ENCODE data around the gene TUT4.

The TUT4 gene

DNA sequence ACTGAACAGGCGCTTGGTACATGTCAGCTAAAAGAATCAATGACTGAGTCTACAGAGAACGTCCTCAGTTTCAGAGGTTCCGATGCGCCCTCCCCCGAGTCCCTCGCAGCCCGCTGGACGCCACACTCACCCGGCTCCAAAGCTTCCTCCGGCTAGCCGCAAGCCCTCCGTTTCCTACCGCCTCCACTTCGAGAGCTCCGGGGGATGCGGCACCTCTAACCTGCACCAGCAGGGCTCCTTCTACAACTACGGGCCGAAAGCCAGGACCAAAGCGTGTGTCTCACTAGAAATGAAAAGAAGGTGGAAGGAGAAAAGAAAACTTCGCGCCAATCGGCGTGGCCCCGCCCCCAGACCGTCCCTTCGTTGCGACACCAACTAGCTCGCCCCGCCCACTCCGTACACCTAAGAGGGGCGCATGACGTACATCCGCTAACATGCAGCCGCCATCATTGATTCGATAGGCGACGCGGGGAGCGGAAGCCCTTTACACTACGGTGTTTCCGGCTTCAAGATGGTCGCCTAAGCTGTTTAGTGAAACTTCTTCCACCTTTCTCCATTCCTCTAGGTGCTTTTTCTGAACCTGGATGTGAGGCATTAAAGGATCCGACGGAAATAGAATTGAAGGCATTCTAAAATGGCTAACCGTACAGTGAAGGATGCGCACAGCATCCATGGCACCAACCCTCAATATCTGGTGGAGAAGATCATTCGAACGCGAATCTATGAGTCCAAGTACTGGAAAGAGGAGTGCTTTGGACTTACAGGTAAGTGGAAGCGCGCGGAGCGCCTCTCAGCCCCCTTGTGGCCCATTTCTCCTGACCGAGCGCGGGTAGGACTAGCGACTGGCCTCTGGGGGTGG is 148.5 kb downstream of the TUT4 start, which contains the start of the genes ORC1 and PRPF38A:
Gene ORC1, minus strand, starts transcription at position 308 of the 859 bp plus-strand sequence. CDS start 2,200 bp downstream, outside the sequence.
Gene PRPF38A, plus strand, starts transcription at position 487 of the 859 bp plus-strand sequence. Its CDS starts 148 bp downstream, at position 635.
- DNase-seq (ENCODE audit: low read depth in 2 of 2), result peak; percentile 93 to 95

- DNase-seq (ENCODE audit: low read depth in 2 of 2), result peak; percentile 7 to 18
These were observed 149.3 kb downstream of the TUT4 start for GRCh38 chr1:52403566-52404115.

DNA sequence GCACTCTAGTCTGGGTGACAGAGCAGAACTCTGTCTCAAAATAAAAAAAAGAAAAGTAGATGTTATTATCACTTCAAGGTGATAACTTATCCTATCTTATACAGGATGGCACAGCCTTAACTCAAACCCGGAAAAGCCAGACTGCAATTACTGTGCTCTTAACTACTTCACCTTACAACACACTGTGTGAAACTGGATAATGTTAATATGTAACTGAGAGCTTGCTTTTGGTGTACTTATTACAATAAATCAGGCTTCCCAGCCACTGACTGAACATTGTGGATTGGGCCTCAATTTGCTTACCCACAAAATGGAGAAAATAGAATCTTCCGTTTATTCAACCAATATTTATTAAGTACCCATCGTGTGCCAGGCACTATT is 150.0 kb downstream of the TUT4 start:
- no peak for DNase-seq (ENCODE audit: low read depth in 2 of 2)

GRCh38 chr1:52400131-52400530 is 152.8 kb downstream of the TUT4 start:
- no peak for DNase-seq (ENCODE audit: low read depth in 2 of 2)

DNA sequence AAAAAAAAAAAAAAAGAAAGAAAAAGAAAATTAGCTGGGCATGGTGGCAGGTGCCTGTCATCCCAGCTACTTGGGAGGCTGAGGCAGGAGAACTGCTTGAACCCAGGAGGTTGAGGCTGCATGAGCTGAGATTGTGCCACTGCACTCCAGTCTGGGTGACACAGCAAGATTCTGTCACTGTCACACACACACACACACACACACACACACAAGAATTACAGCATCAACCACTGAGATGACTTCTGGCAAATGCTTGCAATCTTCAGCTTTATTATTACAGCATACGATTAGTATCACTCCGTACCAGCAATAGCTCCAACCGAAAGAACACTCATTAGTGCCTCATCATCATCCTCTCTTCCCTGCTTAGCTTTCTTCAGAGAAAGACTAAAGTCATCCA is 153.3 kb downstream of the TUT4 start:
- no peak for DNase-seq (ENCODE audit: low read depth in 2 of 2)

GRCh38 chr1:52393174-52393573 is 159.7 kb downstream of the TUT4 start:
- no peak for DNase-seq (ENCODE audit: low read depth in 2 of 2)

DNA sequence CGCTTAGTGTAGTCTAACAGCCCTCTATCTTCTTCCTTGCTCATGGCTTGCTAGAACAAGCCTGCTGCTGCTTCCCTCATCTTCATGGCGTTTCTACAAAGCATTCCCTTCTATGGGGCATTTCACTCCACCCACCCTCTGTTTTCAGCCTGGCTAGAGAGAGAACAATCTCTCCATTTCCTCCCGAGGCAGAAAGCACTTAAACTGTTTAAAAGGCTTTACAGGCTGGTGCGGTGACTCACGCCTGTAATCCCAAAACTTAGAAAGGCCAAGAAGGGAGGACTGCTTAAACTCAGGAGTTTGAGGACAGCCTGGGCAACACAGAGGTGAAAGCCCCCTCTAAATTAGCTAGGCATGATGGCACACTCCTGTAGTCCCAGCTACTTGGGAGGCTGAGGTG is 166.4 kb downstream of the TUT4 start:
- no peak for DNase-seq (ENCODE audit: low read depth in 2 of 2)

GRCh38 chr1:52385376-52385775 is 167.5 kb downstream of the TUT4 start:
- no peak for DNase-seq (ENCODE audit: low read depth in 2 of 2)

All from stimulated activated CD8-positive, alpha-beta memory T cell treated with anti-CD3 and anti-CD28 coated beads, Interleukin-7, amount 100 ng/mL, for 4 hours (primary cell).